Immature natural killer cell (primary cell): ENCODE data around the gene ZNF827. TPM values are rescaled to one million over a fixed set of nuclear protein-coding genes. Genes with fewer than 3 reads are reported as not detected.

Experiments used
- DNase-seq, 3 donors: peaks; one replicate each; pipeline ENCODE4 v3.0.0; 2022; ENCODE audit warnings: mixed read lengths in 1 of 3
- H3K27ac Mint-ChIP-seq, 6 donors: one replicate each; pipeline ENCODE4 v1.8.0; 2020; ENCODE audit warnings: mixed read lengths in 6 of 6, mild to moderate bottlenecking in 5 of 6, inconsistent platforms in 4 of 6, moderate library complexity in 3 of 6
- H3K27me3 Mint-ChIP-seq, 3 donors: one replicate each; pipeline ENCODE4 v1.8.0; 2020 to 2021; ENCODE audit warnings: low read depth in 3 of 3, mild to moderate bottlenecking in 3 of 3, mixed read lengths in 3 of 3, moderate library complexity in 3 of 3, inconsistent platforms in 1 of 3
- H3K36me3 Mint-ChIP-seq, 3 donors: one replicate each; pipeline ENCODE4 v1.8.0; 2020; ENCODE audit warnings: mixed read lengths in 3 of 3, inconsistent platforms in 2 of 3, mild to moderate bottlenecking in 2 of 3
- H3K4me1 Mint-ChIP-seq, 2 donors: one replicate each; pipeline ENCODE4 v1.8.0; 2020; ENCODE audit warnings: inconsistent platforms in 2 of 2, mild to moderate bottlenecking in 2 of 2, mixed read lengths in 2 of 2, moderate library complexity in 1 of 2
- H3K4me3 Mint-ChIP-seq, 5 donors: one replicate each; pipeline ENCODE4 v1.8.0; 2020; ENCODE audit warnings: mild to moderate bottlenecking in 5 of 5, mixed read lengths in 5 of 5, inconsistent platforms in 3 of 5, moderate library complexity in 3 of 5
- H3K9me3 Mint-ChIP-seq, 6 donors: one replicate each; pipeline ENCODE4 v1.8.0; 2020; ENCODE audit warnings: mild to moderate bottlenecking in 6 of 6, mixed read lengths in 6 of 6, inconsistent platforms in 4 of 6, moderate library complexity in 3 of 6
- polyA plus RNA-seq, 3 donors: library from polyadenylated mRNA; unstranded; fragments of 300-500 nt; fragmentation: Illumina TruSeq; gene quantifications; one replicate each; pipeline ENCODE4 v1.2.3, GENCODE V29; 2021

Gene ZNF827
- polyA plus RNA-seq, 3 donors from 2014 or later, result 1.5 to 4.6 (median 1.7) TPM

GRCh38 chr4:145796346-145796745 is 142.3 kb downstream of the ZNF827 start:
- Mint-ChIP-seq H3K36me3 (peaks cover 0 to 9% (median 3%) of the 10 kb centered on the region in 3 donors), H3K9me3 (no peaks in the 10 kb centered on the region), H3K27me3 (no peaks in the 10 kb centered on the region), H3K27ac (no peak overlapping the region), H3K4me1 (peaks cover 8 to 10% of the 10 kb centered on the region in 2 donors), H3K4me3 (no peak overlapping the region)
- no peak for DNase-seq

GRCh38 chr4:145795521-145795920 is 143.1 kb downstream of the ZNF827 start:
- H3K27ac Mint-ChIP-seq, result no peak overlapping the region
- no peaks in the 10 kb centered on the region for H3K9me3 Mint-ChIP-seq
- no peak for DNase-seq
- peaks cover 0 to 9% (median 3%) of the 10 kb centered on the region in 3 donors for H3K36me3 Mint-ChIP-seq
- no peak overlapping the region for H3K4me3 Mint-ChIP-seq
- no peaks in the 10 kb centered on the region for H3K27me3 Mint-ChIP-seq
- peaks cover 8 to 10% of the 10 kb centered on the region in 2 donors for H3K4me1 Mint-ChIP-seq

GRCh38 chr4:145792429-145792828 is 146.2 kb downstream of the ZNF827 start:
- H3K4me3 Mint-ChIP-seq, result no peak overlapping the region
- no peaks in the 10 kb centered on the region for H3K4me1 Mint-ChIP-seq

GRCh38 chr4:145791988-145792387 is 146.6 kb downstream of the ZNF827 start:
- Mint-ChIP-seq H3K27me3 (no peaks in the 10 kb centered on the region), H3K36me3 (peaks cover 0 to 9% (median 3%) of the 10 kb centered on the region in 3 donors), H3K4me3 (no peak overlapping the region), H3K9me3 (no peaks in the 10 kb centered on the region), H3K27ac (no peak overlapping the region), H3K4me1 (no peaks in the 10 kb centered on the region)
- DNase-seq, result no peak

More at GRCh38 chr4:145792429-145792828, 146.2 kb downstream of the ZNF827 start:
- H3K36me3 Mint-ChIP-seq, result peaks cover 0 to 9% (median 3%) of the 10 kb centered on the region in 3 donors
- DNase-seq, result no peak
- no peak overlapping the region for H3K27ac Mint-ChIP-seq
- H3K27me3 Mint-ChIP-seq, result no peaks in the 10 kb centered on the region
- no peaks in the 10 kb centered on the region for H3K9me3 Mint-ChIP-seq

GRCh38 chr4:145788755-145789154 is 149.9 kb downstream of the ZNF827 start:
- Mint-ChIP-seq H3K36me3 (peaks cover 0 to 17% (median 7%) of the 10 kb centered on the region in 3 donors), H3K27ac (no peak overlapping the region), H3K4me3 (no peak overlapping the region), H3K9me3 (no peaks in the 10 kb centered on the region), H3K4me1 (no peaks in the 10 kb centered on the region), H3K27me3 (no peaks in the 10 kb centered on the region)
- no peak for DNase-seq

GRCh38 chr4:145786830-145787229 is 151.8 kb downstream of the ZNF827 start:
- Mint-ChIP-seq H3K36me3 (peaks cover 0 to 17% (median 5%) of the 10 kb centered on the region in 3 donors), H3K27me3 (no peaks in the 10 kb centered on the region), H3K27ac (no peak overlapping the region), H3K4me3 (no peak overlapping the region), H3K9me3 (no peaks in the 10 kb centered on the region), H3K4me1 (peaks cover 0 to 1% of the 10 kb centered on the region in 2 donors)
- no peak for DNase-seq

- DNase-seq, result no peak
- Mint-ChIP-seq H3K36me3 (peaks cover 0 to 17% (median 4%) of the 10 kb centered on the region in 3 donors), H3K4me1 (peaks cover 4 to 7% of the 10 kb centered on the region in 2 donors), H3K4me3 (no peak overlapping the region), H3K27me3 (no peaks in the 10 kb centered on the region), H3K27ac (no peak overlapping the region), H3K9me3 (no peaks in the 10 kb centered on the region)
Observed at GRCh38 chr4:145786261-145786660, 152.4 kb downstream of the ZNF827 start.

- peaks cover 6 to 14% of the 10 kb centered on the region in 2 donors for H3K4me1 Mint-ChIP-seq
- no peak overlapping the region for H3K27ac Mint-ChIP-seq
- no peaks in the 10 kb centered on the region for H3K27me3 Mint-ChIP-seq
- peaks cover 0 to 17% (median 4%) of the 10 kb centered on the region in 3 donors for H3K36me3 Mint-ChIP-seq
- no peaks in the 10 kb centered on the region for H3K9me3 Mint-ChIP-seq
- no peak overlapping the region for H3K4me3 Mint-ChIP-seq
- no peak for DNase-seq
Observed at GRCh38 chr4:145785391-145786008, 153.1 kb downstream of the ZNF827 start.

- peaks cover under 1 to 22% (median 8%) of the 10 kb centered on the region in 3 donors for H3K36me3 Mint-ChIP-seq
- no peaks in the 10 kb centered on the region for H3K27me3 Mint-ChIP-seq
- H3K4me1 Mint-ChIP-seq, result peaks cover 12 to 28% of the 10 kb centered on the region in 2 donors
- no peak overlapping the region for H3K4me3 Mint-ChIP-seq
- no peaks in the 10 kb centered on the region for H3K9me3 Mint-ChIP-seq
- DNase-seq, result no peak
- peak overlapping the region in 1 of 6 donors; percentile 6 for H3K27ac Mint-ChIP-seq
Observed at GRCh38 chr4:145784036-145784435, 154.6 kb downstream of the ZNF827 start.

GRCh38 chr4:145782756-145783155 is 155.9 kb downstream of the ZNF827 start:
- Mint-ChIP-seq H3K4me1 (peaks cover 12 to 29% of the 10 kb centered on the region in 2 donors), H3K36me3 (peaks cover 8 to 30% (median 15%) of the 10 kb centered on the region in 3 donors), H3K4me3 (no peak overlapping the region), H3K27ac (peak overlapping the region in 1 of 6 donors; percentile 54), H3K27me3 (no peaks in the 10 kb centered on the region), H3K9me3 (no peaks in the 10 kb centered on the region)
- no peak for DNase-seq

- Mint-ChIP-seq H3K27ac (peak overlapping the region in 3 of 6 donors; percentile 5 to 82 (median 17)), H3K36me3 (peaks cover 8 to 36% (median 18%) of the 10 kb centered on the region in 3 donors), H3K9me3 (no peaks in the 10 kb centered on the region), H3K4me1 (peaks cover 12 to 29% of the 10 kb centered on the region in 2 donors), H3K27me3 (no peaks in the 10 kb centered on the region), H3K4me3 (no peak overlapping the region)
- DNase-seq, result no peak
Observed at GRCh38 chr4:145781351-145781750, 157.3 kb downstream of the ZNF827 start.

- Mint-ChIP-seq H3K4me3 (no peak overlapping the region), H3K36me3 (peaks cover 17 to 33% (median 19%) of the 10 kb centered on the region in 3 donors), H3K9me3 (no peaks in the 10 kb centered on the region), H3K4me1 (peaks cover 12 to 29% of the 10 kb centered on the region in 2 donors), H3K27me3 (no peaks in the 10 kb centered on the region), H3K27ac (no peak overlapping the region)
- no peak for DNase-seq
Observed at GRCh38 chr4:145779319-145779801, 159.3 kb downstream of the ZNF827 start.

GRCh38 chr4:145776208-145776607 is 162.4 kb downstream of the ZNF827 start:
- Mint-ChIP-seq H3K27me3 (peaks cover 0 to 2% (median 0%) of the 10 kb centered on the region in 3 donors), H3K36me3 (peaks cover 26 to 50% (median 38%) of the 10 kb centered on the region in 3 donors), H3K9me3 (no peaks in the 10 kb centered on the region), H3K4me1 (peaks cover 7 to 22% of the 10 kb centered on the region in 2 donors), H3K4me3 (no peak overlapping the region), H3K27ac (no peak overlapping the region)
- DNase-seq, result no peak

- H3K4me1 Mint-ChIP-seq, result peaks cover 5 to 15% of the 10 kb centered on the region in 2 donors
- DNase-seq, result no peak
- no peaks in the 10 kb centered on the region for H3K9me3 Mint-ChIP-seq
- peak overlapping the region in 1 of 6 donors; percentile 53 for H3K27ac Mint-ChIP-seq
- H3K36me3 Mint-ChIP-seq, result peaks cover 26 to 54% (median 39%) of the 10 kb centered on the region in 3 donors
- H3K27me3 Mint-ChIP-seq, result peaks cover 0 to 2% (median 0%) of the 10 kb centered on the region in 3 donors
- no peak overlapping the region for H3K4me3 Mint-ChIP-seq
Observed at GRCh38 chr4:145775406-145775805, 163.2 kb downstream of the ZNF827 start.
